ENCODE measurements around the gene C21orf91. TPM values are rescaled to one million over a fixed set of nuclear protein-coding genes. Genes with fewer than 3 reads are reported as not detected.

Gene C21orf91
- total RNA-seq, 1 donor from 2014 or later = 33.0 TPM

- H3K36me3 Mint-ChIP-seq (ENCODE audit: insufficient read depth) = no peaks in the 10 kb centered on the region
- TF ChIP-seq CTCF (IDR thresholded peaks at IDR 0.05; ENCODE audit: unreplicated experiment) = no peak
- no peaks in the 10 kb centered on the region for H3K9me3 Mint-ChIP-seq (ENCODE audit: low read depth)
- peaks cover 5% of the 10 kb centered on the region for H3K4me1 Mint-ChIP-seq (ENCODE audit: low read depth)
- H3K4me3 Mint-ChIP-seq (ENCODE audit: low read depth) = no peak overlapping the region
- DNase-seq (ENCODE audit: low spot score, unreplicated experiment) = no peak
- no peak overlapping the region for H3K27ac Mint-ChIP-seq
- H3K27me3 Mint-ChIP-seq = no peaks in the 10 kb centered on the region
Observed at GRCh38 chr21:17828223-17828622, 9.1 kb upstream of the C21orf91 start.

- Mint-ChIP-seq H3K27me3 (no peaks in the 10 kb centered on the region), H3K4me1 (ENCODE audit: low read depth) (peaks cover 11% of the 10 kb centered on the region), H3K36me3 (ENCODE audit: insufficient read depth) (no peaks in the 10 kb centered on the region), H3K4me3 (ENCODE audit: low read depth) (no peak overlapping the region), H3K9me3 (ENCODE audit: low read depth) (no peaks in the 10 kb centered on the region), H3K27ac (no peak overlapping the region)
- DNase-seq (ENCODE audit: low spot score, unreplicated experiment) = no peak
- no peak for TF ChIP-seq CTCF (IDR thresholded peaks at IDR 0.05; ENCODE audit: unreplicated experiment)
Observed at GRCh38 chr21:17823846-17824245, 4.7 kb upstream of the C21orf91 start.

- H3K36me3 Mint-ChIP-seq (ENCODE audit: insufficient read depth) = peaks cover 4% of the 10 kb centered on the region
- DNase-seq (ENCODE audit: low spot score, unreplicated experiment) = no peak
- no peak for TF ChIP-seq CTCF (IDR thresholded peaks at IDR 0.05; ENCODE audit: unreplicated experiment)
- H3K4me1 Mint-ChIP-seq (ENCODE audit: low read depth) = peaks cover 12% of the 10 kb centered on the region
- H3K4me3 Mint-ChIP-seq (ENCODE audit: low read depth) = peak overlapping the region; percentile 96
- peak overlapping the region; percentile 80 for H3K27ac Mint-ChIP-seq
- H3K9me3 Mint-ChIP-seq (ENCODE audit: low read depth) = no peaks in the 10 kb centered on the region
- no peaks in the 10 kb centered on the region for H3K27me3 Mint-ChIP-seq
Observed at GRCh38 chr21:17821121-17821520, 2.0 kb upstream of the C21orf91 start.

GRCh38 chr21:17819877-17820229 lies 697 bp upstream of the C21orf91 start:
- Mint-ChIP-seq H3K4me1 (ENCODE audit: low read depth) (peaks cover 12% of the 10 kb centered on the region), H3K4me3 (ENCODE audit: low read depth) (peak overlapping the region; percentile 96), H3K9me3 (ENCODE audit: low read depth) (no peaks in the 10 kb centered on the region), H3K27ac (peak overlapping the region; percentile 100), H3K27me3 (no peaks in the 10 kb centered on the region), H3K36me3 (ENCODE audit: insufficient read depth) (peaks cover 8% of the 10 kb centered on the region)
- TF ChIP-seq CTCF (IDR thresholded peaks at IDR 0.05; ENCODE audit: unreplicated experiment) = no peak
- DNase-seq (ENCODE audit: low spot score, unreplicated experiment) = no peak

- TF ChIP-seq CTCF (IDR thresholded peaks at IDR 0.05; ENCODE audit: unreplicated experiment) = no peak
- Mint-ChIP-seq H3K36me3 (ENCODE audit: insufficient read depth) (peaks cover 16% of the 10 kb centered on the region), H3K4me1 (ENCODE audit: low read depth) (peaks cover 12% of the 10 kb centered on the region), H3K9me3 (ENCODE audit: low read depth) (no peaks in the 10 kb centered on the region), H3K27me3 (no peaks in the 10 kb centered on the region), H3K4me3 (ENCODE audit: low read depth) (peak overlapping the region; percentile 96), H3K27ac (peak overlapping the region; percentile 98)
- DNase-seq (ENCODE audit: low spot score, unreplicated experiment) = peak; percentile 25
Observed at GRCh38 chr21:17818186-17819113, 706 bp downstream of the C21orf91 start.
